DMS 273 (cell line): Measurements from ENCODE around the gene GYPE.
"Not testable (repeated sequence)": the region's sequence is repeated elsewhere in the genome, so short reads cannot be mapped to it uniquely, and the experiment has no call there.

Experiments used
- DNase-seq: peaks from one replicate; lab custom pipeline; 2025; ENCODE audit not compliant: unreplicated experiment; lab: John Stamatoyannopoulos, UW

The GYPE gene

GRCh38 chr4:143870523-143871268, 34.7 kb downstream of the GYPE start:
- not testable (repeated sequence) for DNase-seq

GRCh38 chr4:143869925-143870324, 35.4 kb downstream of the GYPE start:
- DNase-seq: not testable (repeated sequence)

- DNase-seq: not testable (repeated sequence)
Measured at GRCh38 chr4:143862716-143863115, 42.6 kb downstream of the GYPE start.

GRCh38 chr4:143858456-143858855, 46.9 kb downstream of the GYPE start:
- no peak for DNase-seq

- not testable (repeated sequence) for DNase-seq
Measured at GRCh38 chr4:143857391-143858336, 47.7 kb downstream of the GYPE start.

GRCh38 chr4:143856017-143856557, 49.3 kb downstream of the GYPE start:
- not testable (repeated sequence) for DNase-seq

GRCh38 chr4:143854645-143855044, 50.7 kb downstream of the GYPE start:
- DNase-seq: not testable (repeated sequence)

- DNase-seq: not testable (repeated sequence)
Measured at GRCh38 chr4:143849296-143849695, 56.1 kb downstream of the GYPE start.

GRCh38 chr4:143843506-143843832, 61.9 kb downstream of the GYPE start:
- DNase-seq: not testable (repeated sequence)

- DNase-seq: not testable (repeated sequence)
Measured at GRCh38 chr4:143842624-143843505, 62.5 kb downstream of the GYPE start.

- DNase-seq: not testable (repeated sequence)
Measured at GRCh38 chr4:143839413-143839812, 65.9 kb downstream of the GYPE start.

GRCh38 chr4:143834196-143834595, 71.2 kb downstream of the GYPE start:
- DNase-seq: not testable (repeated sequence)

- DNase-seq: not testable (repeated sequence)
Measured at GRCh38 chr4:143833676-143834075, 71.7 kb downstream of the GYPE start.

GRCh38 chr4:143830576-143830975, 74.8 kb downstream of the GYPE start:
- DNase-seq: not testable (repeated sequence)

- DNase-seq: not testable (repeated sequence)
Measured at GRCh38 chr4:143829239-143829620, 76.1 kb downstream of the GYPE start.
